H9 (cell line): ENCODE results near the gene GGNBP2. TPM values are rescaled to one million over a fixed set of nuclear protein-coding genes. Genes with fewer than 3 reads are reported as not detected.
A peak's percentile ranks its signal among the peaks of the same experiment; 100 is the strongest.

Experiments
- DNase-seq: peaks from one replicate; pipeline ENCODE4 v3.0.0-alpha.2; 2017
- H2AFZ ChIP-seq: one replicate; pipeline ENCODE4 v1.6.1; 2013; ENCODE audit warnings: mild to moderate bottlenecking, low read length, control low read depth, moderate library complexity
- H2AK5ac ChIP-seq: 2 replicates; pipeline ENCODE4 v1.6.1; 2013; ENCODE audit warnings: low read length, control low read depth, mixed read lengths; ENCODE audit not compliant: insufficient read length
- H2BK120ac ChIP-seq: one replicate; pipeline ENCODE4 v1.6.1; 2013; ENCODE audit warnings: low read depth, mild to moderate bottlenecking, low read length, control low read depth, inconsistent platforms; ENCODE audit not compliant: poor library complexity, severe bottlenecking
- H2BK12ac ChIP-seq: 2 replicates; pipeline ENCODE4 v1.6.1; 2013; ENCODE audit warnings: low read length, control low read depth, mixed read lengths, low read depth; ENCODE audit not compliant: insufficient read length
- H2BK15ac ChIP-seq: 2 replicates; pipeline ENCODE4 v1.6.1; 2013; ENCODE audit warnings: low read depth, low read length, control low read depth
- H2BK20ac ChIP-seq: one replicate; pipeline ENCODE4 v1.6.1; 2013; ENCODE audit warnings: low read depth, mild to moderate bottlenecking, low read length, control low read depth, inconsistent platforms; ENCODE audit not compliant: poor library complexity, severe bottlenecking
- H2BK5ac ChIP-seq: 2 replicates; pipeline ENCODE4 v1.6.1; 2013; ENCODE audit warnings: low read length, control low read depth, mixed read lengths; ENCODE audit not compliant: insufficient read length
- H3K14ac ChIP-seq: 2 replicates; pipeline ENCODE4 v1.6.1; 2013; ENCODE audit warnings: low read length, control low read depth; ENCODE audit not compliant: insufficient read depth
- H3K18ac ChIP-seq: 2 replicates; pipeline ENCODE4 v1.6.1; 2013; ENCODE audit warnings: low read depth, mild to moderate bottlenecking, mixed read lengths, low read length, control low read depth; ENCODE audit not compliant: insufficient read length
- H3K23ac ChIP-seq: 2 replicates; pipeline ENCODE4 v1.6.1; 2013; ENCODE audit warnings: low read length, control low read depth, mixed read lengths, low read depth; ENCODE audit not compliant: insufficient read length
- H3K23me2 ChIP-seq: 2 replicates; pipeline ENCODE4 v1.6.1; 2013; ENCODE audit warnings: low read depth, mild to moderate bottlenecking, mixed read lengths, low read length, control low read depth; ENCODE audit not compliant: insufficient read length, poor library complexity, severe bottlenecking
- H3K27ac ChIP-seq: 2 replicates; pipeline ENCODE4 v1.5.1; 2013; ENCODE audit warnings: low read length, control low read depth, mixed read lengths, low read depth; ENCODE audit not compliant: insufficient read length
- H3K27me3 ChIP-seq: 2 replicates; pipeline ENCODE4 v1.6.1; 2013; ENCODE audit warnings: low read length, control low read depth, inconsistent platforms; ENCODE audit not compliant: insufficient read depth
- H3K4ac ChIP-seq: 2 replicates; pipeline ENCODE4 v1.6.1; 2013; ENCODE audit warnings: low read depth, mild to moderate bottlenecking, control low read depth, inconsistent platforms, low read length, moderate library complexity
- H3K4me1 ChIP-seq: 2 replicates; pipeline ENCODE4 v1.6.1; 2013; ENCODE audit warnings: low read length, control low read depth, inconsistent platforms; ENCODE audit not compliant: insufficient read depth
- H3K4me2 ChIP-seq: 2 replicates; pipeline ENCODE4 v1.6.1; 2013; ENCODE audit warnings: low read length, control low read depth, mixed read lengths; ENCODE audit not compliant: insufficient read length, insufficient read depth
- H3K56ac ChIP-seq: 2 replicates; pipeline ENCODE4 v1.6.1; 2013; ENCODE audit warnings: low read depth, mild to moderate bottlenecking, mixed read lengths, low read length, control low read depth; ENCODE audit not compliant: insufficient read length
- H3K79me1 ChIP-seq: 2 replicates; pipeline ENCODE4 v1.6.1; 2013; ENCODE audit warnings: low read depth, mild to moderate bottlenecking, moderate library complexity, low read length, control low read depth, inconsistent platforms; ENCODE audit not compliant: insufficient read depth, poor library complexity, severe bottlenecking
- H3K79me2 ChIP-seq: 2 replicates; pipeline ENCODE4 v1.6.1; 2013; ENCODE audit warnings: low read length, control low read depth, inconsistent platforms; ENCODE audit not compliant: insufficient read depth
- H3K9ac ChIP-seq: 2 replicates; pipeline ENCODE4 v1.6.1; 2013; ENCODE audit warnings: low read length, control low read depth, mixed read lengths; ENCODE audit not compliant: insufficient read length; ENCODE audit errors: extremely low read depth
- H3K9me3 ChIP-seq: one replicate; pipeline ENCODE4 v1.6.1; 2013; ENCODE audit warnings: low read depth, low read length, inconsistent platforms; ENCODE audit not compliant: control insufficient read depth
- H3T11ph ChIP-seq: one replicate; pipeline ENCODE4 v1.6.1; 2013; ENCODE audit warnings: mild to moderate bottlenecking, low read length, control low read depth, inconsistent platforms
- H4K20me1 ChIP-seq: one replicate; pipeline ENCODE4 v1.6.1; 2013; ENCODE audit not compliant: control insufficient read depth, insufficient read length, insufficient read depth
- H4K5ac ChIP-seq: 2 replicates; pipeline ENCODE4 v1.6.1; 2013; ENCODE audit warnings: low read depth, mild to moderate bottlenecking, mixed read lengths, low read length, control low read depth; ENCODE audit not compliant: insufficient read length
- H4K8ac ChIP-seq: replicated peaks from 2 replicates; pipeline ENCODE4 v1.6.1; 2013; ENCODE audit warnings: low read length, control low read depth, mixed read lengths, low read depth; ENCODE audit not compliant: insufficient read length
- H4K91ac ChIP-seq: 2 replicates; pipeline ENCODE4 v1.6.1; 2013; ENCODE audit warnings: low read depth, mild to moderate bottlenecking, moderate library complexity, mixed read lengths, low read length, control low read depth; ENCODE audit not compliant: insufficient read length
- H3K27ac Mint-ChIP-seq, 3 experiments: 2 replicates in 2 of 3; 3 replicates in 1 of 3; pipeline ENCODE4 v1.8.0; 2020 to 2021; ENCODE audit warnings: mixed read lengths in 3 of 3, mild to moderate bottlenecking in 1 of 3, moderate library complexity in 1 of 3
- H3K27me3 Mint-ChIP-seq: 2 replicates; pipeline ENCODE4 v1.8.0; 2021; ENCODE audit warnings: low read depth, mild to moderate bottlenecking, moderate library complexity, mixed read lengths
- H3K36me3 Mint-ChIP-seq, 3 experiments: 2 replicates in 2 of 3; 3 replicates in 1 of 3; pipeline ENCODE4 v1.8.0; 2020 to 2021; ENCODE audit warnings: low read depth in 3 of 3, mixed read lengths in 3 of 3; ENCODE audit not compliant: insufficient read depth in 1 of 3
- H3K4me1 Mint-ChIP-seq, 2 experiments: 2 replicates each; pipeline ENCODE4 v1.8.0; 2020; ENCODE audit warnings: mixed read lengths in 2 of 2
- H3K4me3 Mint-ChIP-seq, 2 experiments: 2 replicates in 1 of 2; 3 replicates in 1 of 2; pipeline ENCODE4 v1.8.0; 2020 to 2021; ENCODE audit warnings: mild to moderate bottlenecking in 2 of 2, mixed read lengths in 2 of 2, moderate library complexity in 1 of 2
- H3K9me3 Mint-ChIP-seq, 2 experiments: 2 replicates in 1 of 2; 3 replicates in 1 of 2; pipeline ENCODE4 v1.8.0; 2020; ENCODE audit warnings: mild to moderate bottlenecking in 2 of 2, mixed read lengths in 2 of 2, moderate library complexity in 1 of 2
- CTCF ChIP-seq: fragments of 200-600 bp; sonication (generic); conservative IDR thresholded peaks from 3 replicates; pipeline ENCODE4 v1.8.0; 2021; ENCODE audit warnings: antibody characterized with exemption, mild to moderate bottlenecking
- WGBS: extraction: QIAGEN DNeasy Blood & Tissue Kit; methylation state at CpG from one replicate; pipeline ENCODE4 v1.1.7; 2013; ENCODE audit warnings: missing lambda C conversion rate, low lambda C conversion rate, mixed read lengths; ENCODE audit not compliant: insufficient read length; ENCODE audit errors: extremely low coverage; 5-methylcytosine and 5-hydroxymethylcytosine counted together
- total RNA-seq: library from RNA; stranded (reverse); gene quantifications from 2 replicates; pipeline ENCODE4 v1.2.1, GENCODE V29; 2021

GGNBP2 gene
- total RNA-seq, 1 experiment from 2014 or later = 52.8 TPM

GRCh38 chr17:36542755-36543154 lies 2.0 kb upstream of the GGNBP2 start:
- H3K27me3 Mint-ChIP-seq = no peaks in the 10 kb centered on the region
- TF ChIP-seq CTCF = no peak
- peaks cover 2 to 14% (median 7%) of the 10 kb centered on the region in 3 experiments; a peak in 6 of 7 replicates for H3K36me3 Mint-ChIP-seq
- Histone ChIP-seq H3K56ac (no peak overlapping the region), H4K91ac (no peak overlapping the region), H2AK5ac (no peak overlapping the region), H3K4ac (no peak overlapping the region), H3K23me2 (peaks cover 5% of the 10 kb centered on the region), H3K79me1 (no peaks in the 10 kb centered on the region), H3K23ac (no peak overlapping the region), H2AFZ (no peak overlapping the region), H3K4me2 (no peak overlapping the region), H4K8ac (no peak overlapping the region), H4K5ac (no peak overlapping the region), H3T11ph (no peak overlapping the region), H2BK15ac (no peak overlapping the region), H3K27ac (no peak overlapping the region), H3K79me2 (peaks cover 7% of the 10 kb centered on the region; the same call in 1 of the 2 replicates), H3K18ac (no peak overlapping the region), H3K4me1 (no peaks in the 10 kb centered on the region), H4K20me1 (no peaks in the 10 kb centered on the region), H3K27me3 (no peaks in the 10 kb centered on the region), H3K9me3 (no peaks in the 10 kb centered on the region), H2BK120ac (no peak overlapping the region), H3K9ac (no peak overlapping the region), H2BK20ac (no peak overlapping the region), H2BK5ac (no peak overlapping the region), H3K14ac (no peak overlapping the region), H2BK12ac (no peak overlapping the region)
- WGBS = no CpG with 5 or more reads among the region's 15 CpGs
- H3K27ac Mint-ChIP-seq = no peak overlapping the region
- H3K4me3 Mint-ChIP-seq = peak overlapping the region in 1 of 2 experiments; percentile 14; a peak in 2 of 5 replicates
- H3K4me1 Mint-ChIP-seq = peaks cover 7 to 14% of the 10 kb centered on the region in 2 experiments
- H3K9me3 Mint-ChIP-seq = no peaks in the 10 kb centered on the region
- DNase-seq = no peak
